HG02642 (cell line): Measurements from ENCODE around the gene CMSS1.
"Not testable (repeated sequence)": the region's sequence is repeated elsewhere in the genome, so short reads cannot be mapped to it uniquely, and the experiment has no call there.

Source experiments
- ATAC-seq: cut with Tn5 transposase; IDR thresholded peaks from one replicate; pipeline ENCODE4 v1.9.1; 2021; ENCODE audit warnings: mild to moderate bottlenecking; ENCODE audit not compliant: unreplicated experiment, poor library complexity

Gene CMSS1

GRCh38 chr3:100096286-100096685 is 278.6 kb downstream of the CMSS1 start:
- ATAC-seq, result not testable (repeated sequence)

GRCh38 chr3:100096866-100097265 is 279.2 kb downstream of the CMSS1 start:
- ATAC-seq, result no peak

GRCh38 chr3:100097919-100098783 is 280.5 kb downstream of the CMSS1 start:
- ATAC-seq, result no peak

GRCh38 chr3:100098784-100099070 is 281.1 kb downstream of the CMSS1 start:
- ATAC-seq, result no peak

- no peak for ATAC-seq
These were observed 282.0 kb downstream of the CMSS1 start for GRCh38 chr3:100099621-100100020.

- ATAC-seq, result no peak
These were observed 282.8 kb downstream of the CMSS1 start for GRCh38 chr3:100100425-100100824.

- no peak for ATAC-seq
These were observed 285.1 kb downstream of the CMSS1 start for GRCh38 chr3:100102757-100103156.

GRCh38 chr3:100103558-100104441 is 286.1 kb downstream of the CMSS1 start:
- peak; percentile 88 for ATAC-seq

GRCh38 chr3:100104442-100104798 is 286.8 kb downstream of the CMSS1 start:
- peak; percentile 36 for ATAC-seq

GRCh38 chr3:100104817-100105413 is 287.3 kb downstream of the CMSS1 start:
- no peak for ATAC-seq

- ATAC-seq, result peak; percentile 41
These were observed 287.8 kb downstream of the CMSS1 start for GRCh38 chr3:100105501-100105900.

GRCh38 chr3:100106094-100106493 is 288.4 kb downstream of the CMSS1 start:
- ATAC-seq, result no peak

GRCh38 chr3:100106531-100107141 is 289.0 kb downstream of the CMSS1 start:
- no peak for ATAC-seq

GRCh38 chr3:100107221-100107814 is 289.7 kb downstream of the CMSS1 start:
- no peak for ATAC-seq

GRCh38 chr3:100108464-100109079 is 290.9 kb downstream of the CMSS1 start:
- ATAC-seq, result no peak

GRCh38 chr3:100110162-100110561 is 292.5 kb downstream of the CMSS1 start:
- ATAC-seq, result no peak

- ATAC-seq, result no peak
These were observed 294.1 kb downstream of the CMSS1 start for GRCh38 chr3:100111728-100112127.

- ATAC-seq, result no peak
These were observed 296.2 kb downstream of the CMSS1 start for GRCh38 chr3:100113723-100114412.

- ATAC-seq, result no peak
These were observed 296.9 kb downstream of the CMSS1 start, which contains the start of gene FILIP1L for GRCh38 chr3:100114413-100115030. Gene FILIP1L, minus strand, starts transcription at chr3:100114501.
